GM18909 (cell line): ENCODE measurements around the gene CCDC171.

Source experiments
- ATAC-seq: cut with Tn5 transposase; IDR thresholded peaks from one replicate; pipeline ENCODE4 v1.9.1; 2021; ENCODE audit warnings: mild to moderate bottlenecking; ENCODE audit not compliant: unreplicated experiment, poor library complexity

CCDC171 gene

GRCh38 chr9:15965246-15965745, 412.5 kb downstream of the CCDC171 start:
- no peak for ATAC-seq

GRCh38 chr9:15966471-15966870, 413.6 kb downstream of the CCDC171 start:
- no peak for ATAC-seq

GRCh38 chr9:15967068-15967467, 414.2 kb downstream of the CCDC171 start:
- no peak for ATAC-seq

DNA sequence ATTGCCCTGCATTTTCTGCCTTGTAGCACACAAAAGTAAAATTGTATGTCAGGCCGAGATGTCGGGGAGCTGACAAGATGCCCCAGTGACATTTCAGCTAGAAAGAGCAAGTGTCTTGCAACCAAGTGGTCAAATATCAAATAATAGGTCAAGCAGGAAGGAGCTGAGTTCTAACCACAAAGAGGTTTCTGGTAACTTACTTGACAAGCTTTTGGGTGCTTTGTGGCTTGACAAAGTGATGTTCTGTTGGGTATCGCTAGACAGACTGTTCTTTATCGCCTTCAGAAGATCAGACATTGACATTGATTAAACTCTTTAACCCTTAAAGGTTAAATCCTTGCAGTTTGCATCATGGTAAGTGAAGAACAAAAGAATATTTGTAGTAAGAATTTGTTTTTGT, 419.9 kb downstream of the CCDC171 start:
- no peak for ATAC-seq

DNA sequence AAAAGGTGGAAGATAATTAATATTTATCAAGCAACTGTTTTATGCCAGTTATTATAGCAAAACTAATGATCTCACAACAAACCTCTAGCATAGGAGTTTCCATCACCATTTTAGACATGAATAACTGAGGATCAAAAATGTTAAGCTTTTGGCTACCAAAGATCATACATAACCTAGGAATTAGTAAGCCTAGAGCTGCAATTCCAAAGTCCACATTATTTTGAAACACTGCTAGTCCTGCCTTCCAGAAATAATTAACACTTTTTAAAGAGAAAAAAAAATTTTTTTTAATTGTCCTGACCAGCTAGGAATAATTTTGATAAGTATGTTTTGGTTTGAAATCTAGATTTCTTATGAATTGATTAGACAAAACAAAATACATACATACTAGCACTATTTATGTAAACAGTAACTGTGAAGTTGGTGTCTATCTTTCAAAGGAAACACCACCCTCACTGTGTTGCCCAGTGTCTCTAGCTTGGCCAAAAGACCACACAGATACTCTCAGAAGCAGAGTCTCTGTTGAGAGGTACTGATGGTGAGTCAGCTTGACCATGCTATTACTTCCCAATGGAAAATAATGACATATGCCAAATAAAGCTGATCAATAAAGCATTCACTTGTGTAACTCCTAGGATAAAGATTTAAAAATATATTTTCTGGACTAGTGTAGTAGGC, 422.4 kb downstream of the CCDC171 start:
- no peak for ATAC-seq

GRCh38 chr9:15977438-15977837, 424.6 kb downstream of the CCDC171 start:
- no peak for ATAC-seq

DNA sequence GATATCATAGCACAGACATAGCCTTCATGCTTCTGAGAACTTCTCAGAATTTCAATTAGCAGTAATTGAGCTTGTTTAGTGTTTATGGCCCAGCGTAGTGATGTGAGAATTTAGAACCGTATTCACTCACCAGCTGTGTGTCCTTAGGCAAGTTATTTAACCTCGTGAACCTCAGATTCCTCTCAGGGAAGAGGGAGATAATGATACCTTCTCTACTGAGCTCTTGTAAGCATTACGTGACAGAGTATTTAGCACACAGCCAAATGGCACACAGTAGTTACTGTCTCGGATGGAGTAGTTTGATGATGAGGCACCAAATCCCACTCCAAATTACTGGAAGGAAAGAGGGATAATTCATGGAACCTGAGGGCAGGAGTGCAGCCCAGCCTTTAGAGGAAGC, 429.3 kb downstream of the CCDC171 start:
- no peak for ATAC-seq

GRCh38 chr9:15999422-16000339, 446.8 kb downstream of the CCDC171 start:
- ATAC-seq: no peak

GRCh38 chr9:16000811-16001210, 448.0 kb downstream of the CCDC171 start:
- ATAC-seq: no peak

GRCh38 chr9:16001856-16002255, 449.0 kb downstream of the CCDC171 start:
- ATAC-seq: no peak

- no peak for ATAC-seq
Observed at GRCh38 chr9:16002816-16003215, 450.0 kb downstream of the CCDC171 start.

DNA sequence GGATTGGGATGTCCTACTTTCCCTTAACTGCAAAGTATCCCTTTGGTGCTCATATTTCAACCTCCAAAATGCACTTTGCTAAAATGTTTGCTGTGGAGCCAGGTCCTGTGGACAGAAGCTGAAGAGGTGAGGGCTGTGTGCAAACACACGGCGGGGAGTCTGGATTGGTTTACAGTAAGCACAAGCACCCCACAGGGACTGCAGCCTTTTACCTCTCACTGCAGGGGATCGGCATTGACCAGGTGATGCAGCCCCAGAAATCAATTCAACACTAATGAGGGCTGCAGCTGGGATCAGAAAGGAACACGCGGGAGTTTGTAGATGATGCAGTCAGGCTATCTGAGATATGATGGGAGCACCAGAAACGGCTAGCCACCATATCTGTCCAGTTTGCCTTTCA, 450.9 kb downstream of the CCDC171 start:
- no peak for ATAC-seq

DNA sequence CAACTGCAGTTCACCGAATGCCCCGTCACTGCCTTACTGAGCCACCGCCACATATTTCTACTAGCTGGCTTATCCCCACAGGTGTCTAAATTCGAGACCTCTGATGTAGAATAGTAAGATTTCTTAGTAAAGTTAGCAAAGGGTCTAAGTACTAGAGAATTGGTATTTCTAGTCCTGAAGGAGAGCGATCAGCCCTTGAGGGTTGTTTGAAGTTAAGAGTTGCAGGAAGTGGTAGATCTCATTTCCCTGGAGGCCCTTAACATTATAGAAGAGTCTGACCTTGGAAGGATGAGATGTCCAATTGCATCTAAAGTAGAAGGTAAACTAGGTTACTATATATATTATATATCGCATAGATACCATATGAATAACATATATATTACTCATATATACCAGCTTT, 451.8 kb downstream of the CCDC171 start:
- ATAC-seq: no peak

- ATAC-seq: no peak
Observed at GRCh38 chr9:16010221-16010620, 457.4 kb downstream of the CCDC171 start.

DNA sequence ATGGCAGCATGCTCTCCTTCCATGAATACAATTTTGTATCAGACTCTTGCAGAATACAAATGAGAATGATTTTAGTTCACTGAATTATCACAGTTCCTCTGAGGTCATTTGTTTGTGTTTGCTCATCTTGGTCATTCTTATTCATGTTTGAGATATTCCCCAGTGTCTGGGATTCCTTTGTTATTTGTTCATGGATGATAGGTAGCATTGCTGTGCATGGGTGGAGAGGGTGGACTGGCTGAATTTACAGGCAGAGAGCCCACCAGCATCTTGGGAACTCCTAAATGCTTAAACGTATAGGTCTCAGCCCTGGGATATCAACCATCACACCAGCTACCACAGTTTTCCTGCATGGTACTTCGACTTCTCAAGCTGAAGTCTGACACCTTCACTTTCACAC, 459.8 kb downstream of the CCDC171 start:
- no peak for ATAC-seq

DNA sequence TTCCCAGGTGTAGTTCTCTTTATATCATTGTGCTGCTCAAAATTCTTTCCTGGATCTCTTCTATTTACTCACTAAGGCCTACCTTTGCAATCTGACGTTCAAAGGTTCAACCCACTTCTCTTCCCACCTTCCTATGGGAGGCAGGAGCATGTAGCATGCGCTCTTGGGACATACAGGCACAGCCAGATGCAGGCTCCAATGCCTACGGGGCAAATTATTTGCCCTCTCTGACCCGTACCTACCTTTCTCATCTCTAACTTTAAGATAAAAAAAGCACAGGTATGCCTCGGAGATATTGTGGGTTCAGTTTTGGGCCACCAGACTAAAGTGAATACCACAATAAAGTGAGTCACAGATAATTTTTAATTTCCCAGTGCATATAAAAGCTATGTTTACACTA, 460.5 kb downstream of the CCDC171 start:
- no peak for ATAC-seq

- no peak for ATAC-seq
Observed at GRCh38 chr9:16013826-16014225, 461.0 kb downstream of the CCDC171 start.

- ATAC-seq: no peak
Observed at GRCh38 chr9:16022228-16022627, 469.4 kb downstream of the CCDC171 start.

DNA sequence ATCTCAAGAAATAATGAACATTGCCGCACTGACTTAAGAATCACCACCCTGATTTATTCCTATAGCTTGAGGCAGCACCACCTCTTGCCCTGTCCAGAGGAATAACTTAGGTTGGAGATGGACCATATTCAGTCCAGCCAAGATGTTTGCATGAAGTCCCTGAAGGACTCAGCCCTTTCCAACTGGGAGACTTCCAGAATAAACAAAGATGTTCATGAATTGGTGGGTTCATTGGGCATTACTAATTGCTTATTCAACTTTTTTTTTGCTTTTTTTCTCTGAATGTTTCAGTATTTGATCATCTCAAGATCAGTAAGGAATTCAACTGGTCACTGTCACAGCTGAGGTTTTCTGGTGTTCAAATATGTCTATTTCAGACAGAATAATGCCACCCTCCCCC, 470.6 kb downstream of the CCDC171 start:
- no peak for ATAC-seq
